HT-29 (cell line): ENCODE data around the gene TRAPPC12. TPM values are rescaled to one million over a fixed set of nuclear protein-coding genes. Genes with fewer than 3 reads are reported as not detected.

Experiments used
- DNase-seq: peaks from one replicate; pipeline ENCODE4 v3.0.0-alpha.2; 2015; ENCODE audit warnings: low spot score
- total RNA-seq: library from RNA; depleted of rRNA; stranded (reverse); fragments of >200 nt; shearing (Covaris generic); gene quantifications from 2 replicates; pipeline ENCODE4 v1.2.3, GENCODE V29; 2014

Gene TRAPPC12
- total RNA-seq, 1 experiment from 2014 or later, result 77.7 TPM

DNA sequence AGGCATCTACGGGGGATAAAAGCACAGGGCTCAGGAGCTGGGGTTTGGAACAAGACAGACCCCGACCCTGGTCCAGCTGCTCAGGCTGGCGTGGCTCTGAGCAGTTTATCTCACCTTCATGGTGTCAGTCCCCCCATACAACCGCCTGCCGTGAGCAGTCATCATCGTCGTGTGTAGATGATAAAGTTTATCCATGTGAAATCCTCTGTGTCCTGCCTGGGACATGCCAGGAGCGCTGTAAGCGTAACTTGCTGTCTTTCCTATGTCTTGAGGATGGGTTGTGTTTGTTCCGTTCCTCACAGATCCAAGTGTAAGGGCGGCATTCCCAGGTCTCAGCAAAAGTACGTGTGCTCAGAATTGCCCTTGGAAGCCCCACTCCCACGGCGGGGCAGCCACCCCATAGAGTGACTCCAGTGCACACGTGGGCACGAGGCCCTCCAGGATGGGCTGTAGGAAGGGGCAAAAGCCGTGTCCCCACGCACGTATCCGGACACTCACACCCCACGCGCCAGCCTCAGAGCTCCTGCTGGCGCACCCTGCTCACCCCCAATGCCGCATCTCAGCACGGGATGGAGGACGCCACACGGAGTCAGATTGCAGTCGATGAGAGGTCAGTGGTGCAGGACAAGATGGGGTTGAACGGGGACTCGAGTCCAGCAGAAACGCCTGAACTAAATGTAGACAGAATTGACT is 88.9 kb downstream of the TRAPPC12 start:
- no peak for DNase-seq

DNA sequence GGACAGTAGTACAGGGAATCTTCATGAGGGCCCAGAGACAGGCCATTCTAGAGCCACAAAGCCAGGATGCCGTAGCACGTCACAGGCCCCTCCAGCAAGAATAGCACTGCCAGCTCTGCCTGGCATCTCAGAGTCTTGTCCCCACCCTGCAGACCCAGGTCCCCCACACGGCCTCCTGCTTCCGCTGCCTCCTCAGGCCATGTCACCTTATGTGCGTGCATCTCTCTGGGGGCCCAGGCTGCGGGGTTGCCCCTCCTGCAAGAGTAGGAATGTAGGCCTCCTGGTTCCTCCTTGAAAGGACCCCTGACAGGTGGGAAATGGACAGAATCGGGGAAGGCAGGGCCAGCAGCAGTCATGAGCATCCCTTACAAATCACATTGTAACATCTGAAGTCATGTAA is 90.0 kb downstream of the TRAPPC12 start:
- no peak for DNase-seq

- DNase-seq, result no peak
Measured at GRCh38 chr2:3470166-3470651, 90.7 kb downstream of the TRAPPC12 start.

DNA sequence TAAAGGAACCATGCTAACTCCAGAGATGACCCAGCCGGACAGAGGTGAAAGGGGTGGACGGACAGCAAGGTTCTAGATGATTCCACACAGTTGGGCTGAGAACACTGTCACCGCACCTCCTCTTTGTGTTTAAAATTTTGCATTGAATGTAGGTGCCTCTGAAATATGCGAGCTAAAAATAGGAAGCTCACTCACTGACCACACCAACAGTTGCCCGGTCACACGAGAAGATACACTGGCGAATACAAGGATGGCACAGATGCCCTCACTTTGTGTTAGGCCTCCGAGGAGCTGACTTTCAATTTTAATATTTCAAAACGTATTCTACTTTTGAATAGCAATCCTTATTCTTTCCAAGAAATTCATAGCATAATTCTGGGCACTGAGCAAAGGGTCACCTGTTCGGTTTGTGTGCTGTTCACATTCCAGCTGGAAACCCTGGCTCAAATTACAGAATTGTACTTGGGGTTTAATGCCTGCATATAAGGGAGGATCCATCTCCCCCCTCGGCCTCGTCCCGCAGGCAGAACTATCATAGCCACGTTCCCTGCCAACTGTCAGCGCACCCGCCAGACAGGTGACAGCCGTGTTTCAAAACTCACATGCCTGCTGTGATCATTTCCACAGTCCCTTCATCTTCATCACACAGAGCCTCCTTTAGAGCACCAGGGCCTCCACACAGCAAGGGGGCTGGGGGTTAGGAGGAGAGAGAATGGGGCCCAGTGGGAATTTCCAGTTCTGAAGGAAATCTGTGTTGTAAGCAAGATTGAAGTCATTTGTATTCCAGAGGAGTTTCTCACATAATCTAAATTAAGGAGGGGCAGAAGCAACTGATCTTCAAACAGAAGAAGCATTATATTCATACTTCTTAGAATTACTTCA is 91.6 kb downstream of the TRAPPC12 start:
- no peak for DNase-seq

DNA sequence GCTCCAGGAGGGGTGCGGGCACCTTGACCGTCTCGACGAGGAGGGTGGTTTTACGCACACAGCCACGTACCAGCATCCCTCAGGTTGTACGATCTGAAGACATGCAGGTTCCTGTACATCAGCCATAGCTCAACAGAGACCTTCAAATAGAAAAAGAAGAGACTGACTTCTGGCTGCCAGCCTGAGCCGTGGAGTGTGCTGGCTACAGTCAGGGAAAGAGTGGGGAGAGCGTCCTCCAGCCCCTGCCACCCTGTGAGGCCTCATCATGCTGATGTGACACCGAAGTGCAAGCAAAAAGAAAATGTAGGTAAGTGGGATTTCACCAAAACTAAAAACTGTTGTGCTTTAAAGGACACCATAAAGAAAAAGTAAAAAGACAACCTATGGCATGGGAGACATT is 92.8 kb downstream of the TRAPPC12 start:
- DNase-seq, result no peak

GRCh38 chr2:3472966-3473365 is 93.5 kb downstream of the TRAPPC12 start:
- no peak for DNase-seq

GRCh38 chr2:3475771-3476170 is 96.3 kb downstream of the TRAPPC12 start:
- no peak for DNase-seq

GRCh38 chr2:3476321-3476984 is 97.0 kb downstream of the TRAPPC12 start:
- DNase-seq, result no peak

- DNase-seq, result no peak
Measured at GRCh38 chr2:3476985-3477327, 97.5 kb downstream of the TRAPPC12 start.

GRCh38 chr2:3478846-3479385 is 99.4 kb downstream of the TRAPPC12 start:
- DNase-seq, result no peak

DNA sequence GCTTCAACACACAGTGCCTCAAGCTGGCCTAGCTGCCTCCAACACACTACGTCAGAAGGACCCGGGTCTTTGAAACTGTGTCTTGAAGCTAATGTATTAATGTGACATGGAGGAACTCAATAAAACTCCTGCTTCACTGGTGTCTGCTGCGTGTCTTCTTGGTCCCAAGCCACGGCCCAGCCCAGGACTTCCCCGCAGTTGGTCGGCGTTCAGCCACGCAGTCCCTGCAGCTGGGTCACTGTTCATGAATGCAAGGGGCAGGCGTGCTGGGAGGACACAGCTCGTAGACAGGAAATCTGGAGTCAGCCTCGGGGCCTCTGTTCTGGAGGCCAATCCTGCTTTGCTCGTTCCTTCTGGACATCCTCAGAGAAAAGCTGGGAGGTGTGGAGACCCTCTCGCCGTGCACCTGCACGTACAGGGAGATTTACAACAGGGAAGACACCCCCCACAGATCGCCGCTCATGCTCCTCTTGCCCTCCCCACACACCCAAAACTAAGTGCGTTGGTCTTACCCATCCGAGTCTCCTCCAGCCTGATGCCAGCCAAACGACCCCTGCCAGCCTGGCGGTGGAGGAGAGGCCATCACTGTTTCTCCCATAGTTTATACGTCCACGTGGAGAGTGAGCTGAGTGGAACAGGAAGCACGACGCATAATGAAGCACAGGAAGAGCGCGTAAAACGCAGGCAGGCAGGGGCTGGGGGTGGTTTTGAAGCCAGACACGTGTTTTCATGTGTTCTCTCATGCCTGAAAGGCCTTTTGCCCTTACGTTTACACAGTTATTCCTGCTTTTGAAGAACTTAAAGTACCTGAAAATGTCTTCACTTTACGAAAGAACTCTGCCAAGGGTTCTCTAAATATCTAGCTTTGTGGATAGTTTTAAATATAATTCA is 100.2 kb downstream of the TRAPPC12 start:
- no peak for DNase-seq

GRCh38 chr2:3480352-3481010 is 101.0 kb downstream of the TRAPPC12 start:
- peak; percentile 69 for DNase-seq

- DNase-seq, result no peak
Measured at GRCh38 chr2:3481011-3481400, 101.5 kb downstream of the TRAPPC12 start.

DNA sequence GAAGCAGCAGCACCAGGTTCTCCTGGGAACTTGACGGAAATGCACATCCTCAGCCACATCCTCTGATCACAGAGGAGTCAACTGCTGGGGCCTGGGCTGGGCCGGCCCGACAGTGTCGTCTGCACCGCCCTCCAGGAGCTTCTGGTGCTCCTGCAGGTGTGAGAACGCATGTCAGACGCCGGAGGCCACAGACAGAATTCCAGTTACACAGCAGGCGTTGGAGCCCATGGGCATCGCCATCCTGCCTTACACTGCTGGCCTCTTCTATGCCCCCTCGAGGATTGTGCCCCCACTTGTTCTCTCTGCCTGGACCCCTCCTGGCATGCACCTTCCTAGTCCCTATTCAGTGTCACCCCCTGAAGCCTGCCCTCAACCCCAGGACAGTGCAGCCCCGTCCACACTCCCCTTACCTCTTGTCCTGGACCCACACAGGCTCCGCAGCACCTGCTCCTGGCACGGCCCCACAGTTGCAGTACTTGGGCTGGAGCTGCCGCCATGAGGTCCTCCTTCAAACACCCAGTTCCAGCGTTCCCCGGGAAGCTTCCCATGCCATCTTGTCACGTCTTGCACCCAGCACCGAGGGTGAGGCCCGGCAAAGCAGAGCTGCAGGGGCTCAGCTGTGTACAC is 102.4 kb downstream of the TRAPPC12 start:
- no peak for DNase-seq

GRCh38 chr2:3482363-3482821 is 102.9 kb downstream of the TRAPPC12 start:
- no peak for DNase-seq

GRCh38 chr2:3483227-3483985 is 103.9 kb downstream of the TRAPPC12 start:
- no peak for DNase-seq

DNA sequence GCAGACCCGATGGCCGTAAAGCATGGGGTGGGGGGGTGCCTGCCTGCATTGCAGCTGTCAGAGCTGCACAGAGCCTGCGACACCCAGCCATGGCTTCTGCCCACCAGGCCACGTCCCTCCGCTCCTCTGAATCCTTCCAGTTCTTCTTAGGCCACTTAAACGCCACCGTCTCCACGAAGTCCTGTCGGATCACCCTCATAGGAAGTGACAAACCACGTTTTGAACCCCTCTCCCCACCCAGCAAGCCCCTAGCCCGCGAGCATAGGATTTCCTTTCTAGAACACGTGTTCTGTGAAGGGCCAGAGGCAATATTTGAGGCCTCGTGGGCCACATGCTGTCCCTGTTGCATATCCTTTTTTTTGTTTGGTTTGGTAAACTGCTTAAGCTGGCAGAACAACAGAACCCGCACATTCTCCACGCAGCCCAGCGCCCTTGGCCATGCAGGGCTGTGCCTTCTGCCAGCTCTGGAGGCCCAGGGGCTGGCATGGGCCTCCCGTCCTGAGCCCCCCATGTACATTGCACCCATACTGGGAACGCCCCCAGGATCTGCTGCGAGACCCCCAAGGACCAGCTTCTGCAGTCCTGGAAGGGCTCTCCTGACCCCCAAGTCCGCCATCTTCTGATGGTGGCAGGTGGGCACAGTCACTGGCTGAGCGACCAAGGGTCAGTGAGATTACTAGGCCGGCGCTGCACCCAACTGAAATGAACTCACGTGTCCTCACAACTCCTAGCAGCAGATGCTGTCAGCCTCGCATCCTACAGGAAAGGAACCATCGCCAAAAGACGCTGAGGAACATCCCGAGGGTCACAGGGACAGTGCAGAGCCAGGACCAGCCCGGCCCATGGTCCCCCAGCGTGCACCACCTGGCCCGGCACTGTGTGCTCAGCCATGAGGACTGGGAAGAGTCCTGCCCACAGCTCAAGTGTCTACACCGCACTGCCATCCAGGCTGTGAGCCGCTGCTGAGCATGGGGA is 104.8 kb downstream of the TRAPPC12 start:
- DNase-seq, result no peak

DNA sequence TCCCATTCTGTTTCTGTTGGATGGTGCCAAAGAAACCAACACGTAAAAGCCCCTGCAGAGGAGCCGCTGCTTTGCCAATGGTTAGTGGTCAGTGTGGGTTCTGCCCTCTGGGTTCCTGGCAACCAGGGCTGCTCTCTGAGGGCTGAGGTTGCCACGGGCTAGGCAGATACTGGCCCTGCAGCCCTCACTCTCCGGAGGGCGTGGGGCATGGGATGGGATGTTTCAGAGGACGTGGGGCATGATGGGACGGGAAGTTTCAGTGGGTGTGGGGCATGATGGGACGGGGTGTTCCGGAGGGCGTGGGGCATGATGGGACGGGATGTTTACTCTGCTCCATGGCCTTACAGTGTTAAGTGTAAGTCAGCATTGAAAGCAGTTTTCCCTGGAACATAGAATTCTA is 105.7 kb downstream of the TRAPPC12 start:
- DNase-seq, result no peak
